HG03442 (cell line): ENCODE data around the gene ADIPOQ.
A peak's percentile ranks its signal among the peaks of the same experiment; 100 is the strongest.
"Not testable (repeated sequence)": the region's sequence is repeated elsewhere in the genome, so short reads cannot be mapped to it uniquely, and the experiment has no call there.

Experiments
- ATAC-seq: cut with Tn5 transposase; IDR thresholded peaks from one replicate; pipeline ENCODE4 v1.9.1; 2021; ENCODE audit warnings: mild to moderate bottlenecking, moderate library complexity; ENCODE audit not compliant: unreplicated experiment

Gene ADIPOQ

DNA sequence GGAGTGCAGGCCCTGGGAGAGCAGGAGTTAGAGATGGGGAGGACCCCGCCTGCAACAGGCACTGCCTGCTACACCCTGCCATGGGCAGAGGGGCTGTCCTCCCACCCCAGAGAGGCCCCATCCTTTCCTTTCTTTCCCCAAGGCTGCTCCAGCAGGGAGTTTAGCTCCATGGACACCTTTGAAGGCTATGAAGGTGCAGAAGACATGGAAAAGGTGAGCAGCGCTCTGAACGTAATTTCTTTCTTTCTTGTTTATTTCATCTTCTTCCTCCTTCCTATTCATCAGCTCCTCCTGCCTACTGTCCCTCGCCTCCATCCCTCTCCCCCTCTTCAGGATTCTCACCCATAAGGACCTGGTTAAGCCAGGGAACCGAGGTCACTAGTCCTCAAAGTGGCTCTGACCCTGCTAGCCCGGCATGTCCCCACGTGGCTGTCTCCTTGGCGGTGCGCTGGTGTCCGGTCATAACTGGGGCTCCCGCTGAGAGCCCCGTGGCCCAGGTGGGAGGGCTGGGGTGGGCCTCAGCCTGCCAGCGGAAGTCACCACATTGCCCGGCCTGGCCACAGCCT lies 16.0 kb upstream of the ADIPOQ start:
- ATAC-seq, result no peak

DNA sequence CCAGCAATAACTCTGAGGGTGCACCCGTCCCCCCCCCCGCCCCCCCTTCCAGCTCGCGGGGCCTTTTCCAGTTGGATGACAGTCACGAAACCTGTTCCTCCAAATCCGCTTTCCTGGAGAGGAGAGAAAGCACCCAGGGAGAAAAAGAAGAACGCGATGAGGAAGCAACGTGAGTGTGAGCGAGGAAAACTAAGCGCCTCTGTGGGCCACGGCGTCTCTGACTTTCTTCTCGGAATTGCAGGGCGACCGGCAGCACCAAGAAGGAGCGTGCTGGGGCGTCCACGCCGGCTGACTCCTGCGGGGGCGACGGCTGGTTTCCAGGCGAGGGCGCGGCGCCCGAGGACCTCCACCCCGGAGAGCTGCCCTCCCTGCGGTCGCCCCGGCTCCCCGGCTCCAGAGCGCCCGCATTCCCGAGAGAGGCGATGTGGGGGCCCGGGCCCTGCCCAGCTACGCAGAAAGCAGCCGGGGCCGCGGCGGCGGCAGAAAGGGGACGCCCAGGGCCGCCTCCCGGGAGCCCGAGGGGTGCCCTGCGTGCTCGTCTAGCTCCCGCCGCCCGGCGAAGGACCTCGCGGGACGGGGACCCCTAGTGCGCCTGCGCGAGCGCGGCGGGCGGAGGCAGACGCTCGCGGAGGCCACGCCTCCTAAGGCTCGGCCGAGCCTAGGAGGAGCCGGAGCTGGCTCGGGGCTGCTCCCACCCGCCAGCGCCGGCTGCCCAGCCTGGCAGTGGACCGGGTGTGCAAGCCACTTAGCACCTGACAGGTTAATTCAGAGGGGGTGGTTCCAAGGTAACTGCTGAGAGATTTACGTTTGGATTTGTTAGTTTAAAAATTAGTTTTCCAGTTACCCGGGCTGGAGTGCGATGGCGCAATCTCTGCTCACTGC lies 15.3 kb upstream of the ADIPOQ start:
- ATAC-seq, result peak; percentile 91

DNA sequence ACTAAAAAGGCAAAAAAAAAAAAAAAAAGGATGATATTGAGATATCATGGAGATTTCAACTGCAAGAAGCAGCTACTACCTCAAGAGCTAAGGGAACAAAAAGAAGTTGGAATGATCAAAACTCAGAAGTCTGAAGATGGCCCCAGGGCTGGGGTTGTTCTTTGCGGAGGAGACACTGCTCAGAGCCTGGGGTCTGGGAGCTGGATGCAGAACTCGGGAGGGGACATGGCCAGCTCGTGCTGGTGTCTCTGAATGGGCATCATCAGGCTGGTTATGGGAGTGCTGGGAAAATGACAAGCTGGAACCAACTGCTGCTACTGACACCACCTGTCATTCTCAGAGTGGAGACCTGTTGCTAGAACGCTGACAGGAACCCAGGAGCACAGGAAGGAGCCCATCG lies 14.2 kb upstream of the ADIPOQ start:
- no peak for ATAC-seq

DNA sequence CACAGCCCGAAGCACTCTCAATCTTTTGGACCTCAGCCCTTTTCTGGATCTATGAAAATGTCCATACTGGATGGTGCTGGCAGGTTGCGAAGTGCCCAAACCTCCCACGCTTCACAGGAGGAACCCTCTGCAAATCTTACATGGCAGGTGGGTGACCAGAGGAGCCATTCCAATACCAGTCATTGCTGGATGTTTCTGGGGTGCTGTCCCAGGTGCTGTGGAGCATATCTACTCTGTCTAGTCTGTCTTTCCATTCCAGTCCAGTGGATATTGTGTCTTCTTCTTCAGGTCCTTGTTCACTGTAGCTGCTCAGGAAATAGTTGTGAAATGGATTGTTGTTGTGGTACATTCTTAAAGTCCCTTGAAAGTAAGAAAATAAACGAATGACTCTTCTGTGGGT lies 10.7 kb upstream of the ADIPOQ start:
- no peak for ATAC-seq

DNA sequence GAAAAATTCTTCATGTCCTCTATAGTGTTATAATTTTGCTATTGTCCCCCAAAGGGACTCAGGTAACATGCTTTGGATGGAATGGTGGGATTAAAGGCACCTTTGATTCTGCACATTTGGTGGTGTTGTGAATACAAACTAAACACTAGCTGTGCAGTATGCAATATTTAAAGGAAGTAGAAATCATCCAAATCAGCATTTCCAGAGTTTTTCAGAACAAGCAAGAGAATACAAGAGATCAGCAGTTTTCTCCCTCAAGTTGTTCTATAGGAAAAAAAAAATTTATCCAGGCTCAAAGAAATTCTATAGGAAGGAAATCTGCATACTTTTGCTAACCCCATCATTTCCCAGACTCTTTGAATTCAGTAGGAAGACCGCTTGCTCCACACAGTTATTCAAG lies 10.2 kb upstream of the ADIPOQ start:
- no peak for ATAC-seq

DNA sequence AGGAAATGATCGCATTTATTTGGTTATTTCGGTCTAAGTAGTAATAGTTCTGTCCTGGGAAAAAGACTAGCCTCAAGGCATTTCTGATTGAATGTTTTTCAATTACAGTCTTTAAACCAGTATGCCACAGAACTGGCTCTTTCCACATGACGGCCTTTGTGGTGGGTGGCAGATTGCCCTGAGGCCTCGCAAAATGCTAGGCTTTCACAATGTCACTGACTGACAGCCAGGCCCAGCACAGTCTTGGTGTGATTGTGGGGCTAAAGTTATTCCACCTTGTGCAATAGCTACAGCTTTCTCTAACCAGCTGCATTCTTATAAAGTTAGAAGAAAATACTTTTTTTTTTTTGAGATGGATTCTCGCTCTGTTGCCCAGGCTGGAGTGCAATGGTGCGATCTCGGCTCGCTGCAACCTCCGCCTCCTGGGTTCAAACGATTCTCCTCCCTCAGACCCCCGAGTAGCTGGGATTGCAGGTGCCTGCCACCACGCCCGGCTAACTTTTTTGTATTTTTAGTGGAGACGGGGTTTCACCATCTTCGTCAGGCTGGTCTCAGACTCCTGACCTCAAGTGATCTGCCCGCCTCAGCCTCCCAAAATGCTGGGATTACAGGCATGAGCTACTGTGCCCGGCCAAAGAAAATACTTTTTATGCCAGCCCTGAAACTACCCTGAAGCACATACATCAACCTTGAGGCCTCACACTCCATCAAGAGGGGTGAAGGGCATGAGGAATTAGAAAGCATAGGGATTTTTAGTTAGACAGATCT lies 2.5 kb upstream of the ADIPOQ start:
- ATAC-seq, result no peak

DNA sequence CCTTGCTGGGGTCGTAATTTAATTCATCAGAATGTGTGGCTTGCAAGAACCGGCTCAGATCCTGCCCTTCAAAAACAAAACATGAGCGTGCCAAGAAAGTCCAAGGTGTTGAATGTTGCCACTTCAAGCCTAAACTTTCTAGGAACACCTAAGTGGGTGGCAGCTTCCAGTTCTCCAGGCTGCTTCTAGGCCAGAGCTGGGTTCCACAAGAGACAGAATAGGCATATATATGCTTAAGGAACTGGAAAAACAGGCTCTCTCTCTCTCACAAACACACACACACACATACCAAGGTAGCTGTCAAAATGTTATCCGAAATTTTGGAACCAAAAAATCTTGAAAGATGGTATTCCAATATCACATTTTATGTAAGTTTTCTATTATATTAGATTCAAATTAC lies 890 bp upstream of the ADIPOQ start:
- no peak for ATAC-seq

DNA sequence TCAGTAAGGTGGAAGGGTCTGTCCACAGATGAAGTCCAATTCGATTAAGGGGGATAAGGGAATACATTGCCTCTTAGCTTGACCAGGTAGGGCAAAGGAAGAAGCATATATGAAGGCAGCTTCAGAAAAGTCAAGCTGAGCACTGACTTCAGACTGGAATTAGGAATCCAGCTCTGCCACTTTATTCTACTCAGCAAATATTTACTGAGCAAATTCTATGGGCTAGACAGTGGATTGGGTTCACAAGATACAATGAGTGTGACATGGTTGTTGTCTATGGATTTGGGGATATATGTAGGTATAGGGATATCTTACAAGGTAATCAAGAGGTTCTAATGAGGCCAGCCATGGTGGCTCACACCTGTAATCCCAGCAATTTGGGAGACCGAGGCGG lies 526 bp downstream of the ADIPOQ start:
- ATAC-seq, result no peak

DNA sequence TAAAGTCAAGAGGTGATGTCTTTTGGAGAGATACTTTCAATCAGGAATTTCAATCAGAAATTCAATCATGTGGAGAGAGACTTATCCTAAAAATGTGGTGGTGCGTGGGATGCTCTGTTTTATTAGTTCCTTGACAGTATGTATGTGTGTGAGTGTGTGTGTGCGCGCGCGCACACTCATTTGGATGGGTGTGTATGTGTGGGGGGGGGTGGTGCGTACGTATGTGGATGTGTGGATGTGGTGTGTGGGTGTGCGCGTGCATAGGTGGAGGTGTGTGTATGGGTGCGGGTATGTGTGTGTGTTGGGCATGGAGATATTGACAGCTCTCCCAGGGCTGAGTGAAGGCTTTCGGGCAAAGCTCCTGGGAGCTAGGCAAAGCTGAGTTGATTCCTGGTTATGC lies 2.4 kb downstream of the ADIPOQ start:
- ATAC-seq, result no peak

DNA sequence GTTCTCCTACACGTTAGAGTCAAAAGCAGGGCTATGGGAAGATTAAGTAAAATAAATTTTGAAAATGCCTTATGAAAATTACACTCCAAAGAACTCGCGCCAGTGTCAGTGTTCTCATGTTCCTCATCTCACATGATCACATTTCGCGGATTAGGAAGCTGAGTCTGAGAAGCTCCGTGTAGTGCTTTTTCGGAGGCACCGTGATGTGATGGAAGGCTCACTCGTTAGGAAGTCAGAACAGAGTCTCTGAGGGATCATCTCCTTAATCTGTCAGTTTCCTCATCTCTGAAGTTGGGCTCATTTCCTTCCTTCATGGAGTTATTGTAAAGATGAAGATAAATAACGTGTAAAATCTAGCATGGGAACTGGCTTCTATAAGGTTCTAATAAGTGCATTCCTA lies 3.2 kb downstream of the ADIPOQ start:
- no peak for ATAC-seq

DNA sequence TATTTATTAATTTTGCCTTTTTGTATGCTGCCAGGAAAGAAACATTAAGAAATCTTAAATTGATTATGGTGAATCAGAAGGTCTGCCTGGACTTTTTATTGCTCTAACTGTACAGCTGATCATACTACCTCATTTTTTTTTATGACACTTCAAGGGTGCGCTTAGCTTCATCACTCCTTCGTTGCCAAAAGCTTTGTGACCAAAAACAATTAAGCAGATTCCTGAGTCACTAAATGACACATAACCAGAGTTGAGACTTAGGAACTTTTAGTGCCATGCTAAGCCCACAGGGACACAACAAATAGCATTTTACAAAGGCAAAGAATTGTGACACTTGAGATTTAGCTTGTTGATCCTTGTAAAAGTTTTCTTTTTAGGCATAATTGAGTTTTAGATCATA lies 4.9 kb downstream of the ADIPOQ start:
- no peak for ATAC-seq

DNA sequence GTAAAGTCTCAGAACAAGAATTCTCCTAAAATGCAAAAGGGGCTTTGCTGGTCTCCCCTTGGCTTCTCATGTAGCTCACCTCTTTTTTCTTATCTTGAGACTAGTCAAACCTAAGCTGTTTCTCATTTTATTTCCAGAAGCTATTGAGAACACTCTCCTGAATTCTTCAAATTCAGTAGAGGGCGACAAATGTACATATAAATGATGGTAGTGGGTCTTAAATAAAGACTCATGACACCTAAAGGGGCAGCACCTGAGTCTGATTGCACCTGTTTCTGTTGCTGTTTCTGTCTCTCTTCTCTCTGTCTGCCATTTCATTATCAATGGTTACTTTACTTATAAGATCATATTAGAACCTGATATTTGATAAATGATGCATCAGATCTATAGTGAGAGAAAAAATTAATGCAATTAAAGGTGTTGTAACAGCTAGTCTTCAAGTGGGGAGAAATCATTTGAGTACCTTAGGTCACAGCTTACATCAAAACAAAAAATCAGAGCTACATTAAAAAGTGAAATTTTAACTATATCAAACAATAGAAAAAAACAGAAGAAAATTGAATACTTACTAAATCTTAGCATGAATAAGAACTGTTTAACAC lies 7.0 kb downstream of the ADIPOQ start:
- peak; percentile 52 for ATAC-seq

DNA sequence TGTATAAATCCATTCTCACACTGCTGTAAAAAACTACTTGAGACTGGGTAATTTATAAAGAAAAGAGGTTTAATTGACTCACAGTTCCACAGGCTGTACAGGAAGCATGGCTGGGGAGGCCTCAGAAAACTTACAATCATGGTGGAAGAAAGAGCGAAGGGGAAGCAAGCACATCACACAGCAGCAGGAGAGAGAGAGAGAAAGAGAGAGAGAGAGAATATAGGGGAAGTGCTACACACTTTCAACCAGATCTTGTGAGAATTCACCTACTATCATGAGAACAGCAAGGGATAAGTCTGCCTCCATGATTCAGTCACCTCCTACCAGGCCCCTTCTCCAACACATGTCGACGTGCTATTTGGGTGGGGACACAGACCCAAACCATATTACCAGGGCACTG lies 9.3 kb downstream of the ADIPOQ start:
- ATAC-seq, result not testable (repeated sequence)

DNA sequence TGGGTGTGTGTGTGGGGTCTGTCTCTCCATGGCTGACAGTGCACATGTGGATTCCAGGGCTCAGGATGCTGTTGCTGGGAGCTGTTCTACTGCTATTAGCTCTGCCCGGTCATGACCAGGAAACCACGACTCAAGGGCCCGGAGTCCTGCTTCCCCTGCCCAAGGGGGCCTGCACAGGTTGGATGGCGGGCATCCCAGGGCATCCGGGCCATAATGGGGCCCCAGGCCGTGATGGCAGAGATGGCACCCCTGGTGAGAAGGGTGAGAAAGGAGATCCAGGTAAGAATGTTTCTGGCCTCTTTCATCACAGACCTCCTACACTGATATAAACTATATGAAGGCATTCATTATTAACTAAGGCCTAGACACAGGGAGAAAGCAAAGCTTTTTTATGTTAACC lies 10.5 kb downstream of the ADIPOQ start:
- no peak for ATAC-seq

DNA sequence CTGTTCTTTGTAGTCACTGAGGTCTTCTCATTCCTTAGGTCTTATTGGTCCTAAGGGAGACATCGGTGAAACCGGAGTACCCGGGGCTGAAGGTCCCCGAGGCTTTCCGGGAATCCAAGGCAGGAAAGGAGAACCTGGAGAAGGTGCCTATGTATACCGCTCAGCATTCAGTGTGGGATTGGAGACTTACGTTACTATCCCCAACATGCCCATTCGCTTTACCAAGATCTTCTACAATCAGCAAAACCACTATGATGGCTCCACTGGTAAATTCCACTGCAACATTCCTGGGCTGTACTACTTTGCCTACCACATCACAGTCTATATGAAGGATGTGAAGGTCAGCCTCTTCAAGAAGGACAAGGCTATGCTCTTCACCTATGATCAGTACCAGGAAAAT lies 11.6 kb downstream of the ADIPOQ start:
- ATAC-seq, result no peak

DNA sequence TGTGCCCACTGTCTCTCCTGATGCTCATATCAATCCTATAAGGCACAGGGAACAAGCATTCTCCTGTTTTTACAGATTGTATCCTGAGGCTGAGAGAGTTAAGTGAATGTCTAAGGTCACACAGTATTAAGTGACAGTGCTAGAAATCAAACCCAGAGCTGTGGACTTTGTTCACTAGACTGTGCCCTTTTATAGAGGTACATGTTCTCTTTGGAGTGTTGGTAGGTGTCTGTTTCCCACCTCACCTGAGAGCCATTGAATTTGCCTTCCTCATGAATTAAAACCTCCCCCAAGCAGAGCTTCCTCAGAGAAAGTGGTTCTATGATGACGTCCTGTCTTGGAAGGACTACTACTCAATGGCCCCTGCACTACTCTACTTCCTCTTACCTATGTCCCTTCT lies 12.4 kb downstream of the ADIPOQ start:
- ATAC-seq, result no peak

DNA sequence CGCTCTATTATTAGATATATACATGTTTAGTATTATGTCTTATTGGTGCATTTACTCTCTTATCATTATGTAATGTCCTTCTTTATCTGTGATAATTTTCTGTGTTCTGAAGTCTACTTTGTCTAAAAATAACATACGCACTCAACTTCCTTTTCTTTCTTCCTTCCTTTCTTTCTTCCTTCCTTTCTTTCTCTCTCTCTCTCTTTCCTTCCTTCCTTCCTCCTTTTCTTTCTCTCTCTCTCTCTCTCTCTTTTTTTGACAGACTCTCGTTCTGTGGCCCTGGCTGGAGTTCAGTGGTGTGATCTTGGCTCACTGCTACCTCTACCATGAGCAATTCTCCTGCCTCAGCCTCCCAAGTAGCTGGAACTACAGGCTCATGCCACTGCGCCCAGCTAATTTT lies 15.2 kb downstream of the ADIPOQ start:
- no peak for ATAC-seq

DNA sequence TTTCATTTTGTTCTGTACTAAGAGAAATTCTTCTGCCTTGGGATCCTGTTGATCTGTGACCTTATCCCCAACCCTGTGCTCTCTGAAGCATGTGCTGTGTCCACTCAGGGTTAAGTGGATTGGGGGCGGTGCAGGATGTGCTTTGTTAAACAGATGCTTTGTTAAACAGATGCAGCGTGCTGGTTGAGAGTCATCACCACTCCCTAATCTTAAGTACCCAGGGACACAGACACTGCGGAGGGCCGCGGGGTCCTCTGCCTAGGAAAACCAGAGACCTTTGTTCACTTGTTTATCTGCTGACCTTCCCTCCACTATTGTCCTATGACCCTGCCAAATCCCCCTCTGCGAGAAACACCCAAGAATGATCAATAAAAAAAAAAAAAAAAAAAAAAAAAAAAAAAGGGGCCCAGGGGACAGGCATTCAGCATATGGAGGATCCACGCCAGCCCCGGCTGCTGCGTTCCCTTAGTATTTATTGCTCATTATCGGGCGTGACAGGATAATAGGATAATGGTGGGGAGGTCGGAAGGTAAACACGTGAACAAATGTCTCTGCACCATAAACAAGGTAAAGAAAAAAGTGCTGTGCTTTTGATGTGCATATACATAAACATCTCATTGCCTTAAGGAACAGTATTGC lies 22.8 kb downstream of the ADIPOQ start:
- not testable (repeated sequence) for ATAC-seq

DNA sequence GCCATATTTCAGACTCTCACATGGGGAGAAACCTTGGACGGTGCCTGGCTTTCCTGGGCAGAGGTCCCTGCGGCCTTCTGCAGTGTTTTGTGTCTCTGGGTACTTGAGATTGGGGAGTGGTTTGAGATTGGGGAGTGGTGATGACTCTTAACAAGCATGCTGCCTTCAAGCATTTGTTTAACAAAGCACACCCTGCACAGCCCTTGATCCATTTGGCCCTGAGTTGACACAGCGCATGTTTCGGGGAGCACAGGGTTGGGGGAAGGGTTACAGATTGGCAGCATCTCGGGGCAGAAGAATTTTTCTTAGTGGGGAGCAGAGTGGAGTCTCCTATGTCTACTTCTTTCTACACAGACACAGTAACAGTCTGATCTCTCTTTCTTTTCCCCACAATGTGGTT lies 23.6 kb downstream of the ADIPOQ start:
- not testable (repeated sequence) for ATAC-seq

DNA sequence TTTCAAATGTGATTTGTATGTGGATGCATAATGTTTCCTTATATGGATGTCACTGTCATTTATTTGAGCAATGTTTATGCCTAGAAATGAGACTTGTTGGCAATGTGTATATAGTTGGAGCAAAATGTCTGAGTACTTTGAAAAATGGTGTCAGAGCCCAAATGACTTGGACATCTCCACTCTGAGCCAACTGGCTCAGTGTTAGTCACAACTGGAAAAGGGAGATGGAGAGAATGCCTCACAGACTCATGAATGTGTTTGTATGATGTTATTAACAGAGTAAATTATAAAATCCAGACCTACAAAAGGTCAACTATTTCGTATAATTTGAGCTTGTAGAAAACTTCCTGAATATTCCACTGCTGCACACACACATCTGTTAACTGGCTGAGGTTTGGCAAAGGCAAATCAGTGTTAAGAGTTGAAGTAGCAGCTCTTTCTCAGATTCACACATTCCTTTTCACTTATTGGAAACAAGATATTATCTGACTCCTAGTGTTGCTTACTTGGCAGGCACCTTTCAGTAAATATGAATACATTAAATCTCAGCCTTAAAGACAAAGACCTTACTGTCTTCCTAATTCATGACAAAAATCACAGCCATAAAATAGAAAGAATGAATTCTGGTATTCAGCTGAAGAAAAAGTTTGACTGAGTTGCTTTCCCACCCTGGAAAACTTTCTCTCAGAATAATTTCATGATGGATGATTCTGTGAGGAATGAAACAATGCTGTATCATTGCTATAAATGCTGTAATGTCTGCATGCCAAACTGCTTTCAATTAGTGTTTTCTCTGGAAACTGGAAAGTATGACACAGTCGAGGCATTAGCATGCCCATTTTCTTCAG lies 27.0 kb downstream of the ADIPOQ start:
- ATAC-seq, result no peak
